Liver (tissue), 3 donors: ENCODE results near the gene RALGDS.
A peak's percentile ranks its signal among the peaks of the same experiment; 100 is the strongest.

Experiments used
- ATF3 ChIP-seq: IDR thresholded peaks from 2 replicates; pipeline ENCODE4 v1.6.1; 2016; ENCODE audit warnings: antibody characterized with exemption
- CTCF ChIP-seq: fragments of 150-350 bp; IDR thresholded peaks from 2 replicates; pipeline ENCODE4 v1.5.1; 2017; ENCODE audit warnings: improper control_type of control experiment, low read depth, low read length; ENCODE audit not compliant: missing input control
- FOXA1 ChIP-seq: IDR thresholded peaks from 2 replicates; pipeline ENCODE4 v1.6.1; 2016; ENCODE audit warnings: antibody characterized with exemption
- GABPA ChIP-seq, 2 donors: IDR thresholded peaks in 1 of 2; conservative IDR thresholded peaks in 1 of 2; 2 replicates each; pipeline ENCODE4 v1.6.1; 2016; ENCODE audit warnings: antibody characterized with exemption in 2 of 2, mild to moderate bottlenecking in 1 of 2, moderate library complexity in 1 of 2
- MAX ChIP-seq: IDR thresholded peaks from 2 replicates; pipeline ENCODE4 v1.6.1; 2016; ENCODE audit warnings: antibody characterized with exemption
- NR2F2 ChIP-seq: IDR thresholded peaks from 2 replicates; pipeline ENCODE4 v1.6.1; 2016; ENCODE audit warnings: antibody characterized with exemption
- RAD21 ChIP-seq, 2 donors: IDR thresholded peaks; 2 replicates each; pipeline ENCODE4 v1.6.1; 2016; ENCODE audit warnings: antibody characterized with exemption in 2 of 2, mild to moderate bottlenecking in 2 of 2
- REST ChIP-seq: IDR thresholded peaks from 2 replicates; pipeline ENCODE4 v1.6.1; 2016; ENCODE audit warnings: antibody characterized with exemption, mild to moderate bottlenecking
- RXRA ChIP-seq, 2 donors: IDR thresholded peaks; 2 replicates each; pipeline ENCODE4 v1.6.1; 2017 to 2018; ENCODE audit warnings: antibody characterized with exemption in 2 of 2, mild to moderate bottlenecking in 1 of 2
- SP1 ChIP-seq: IDR thresholded peaks from 2 replicates; pipeline ENCODE4 v1.6.1; 2018; ENCODE audit warnings: antibody characterized with exemption, mild to moderate bottlenecking
- YY1 ChIP-seq: IDR thresholded peaks from 2 replicates; pipeline ENCODE4 v1.6.1; 2016; ENCODE audit warnings: antibody characterized with exemption, mild to moderate bottlenecking
- ZBTB33 ChIP-seq: IDR thresholded peaks from 2 replicates; pipeline ENCODE4 v1.6.1; 2016; ENCODE audit warnings: antibody characterized with exemption
- donor health status: healthy.
- donor health status: healthy.

GRCh38 chr9:133149130-133150015, 28.3 kb upstream of the RALGDS start:
- peak; percentile 6 for TF ChIP-seq CTCF
- TF ChIP-seq RAD21 (IDR thresholded peaks at IDR 0.05): peak in 1 of 2 donors; percentile 63
- TF ChIP-seq REST: no peak
- no peak for TF ChIP-seq NR2F2
- TF ChIP-seq YY1: no peak
- no peak for TF ChIP-seq ATF3
- TF ChIP-seq GABPA (IDR thresholded peaks at IDR 0.05 in 1 of 2, conservative IDR thresholded peaks at IDR 0.05 in 1 of 2): no peak
- no peak for TF ChIP-seq FOXA1
- no peak for TF ChIP-seq RXRA (IDR thresholded peaks at IDR 0.05)
- peak; percentile 21 for TF ChIP-seq SP1
- no peak for TF ChIP-seq MAX
- TF ChIP-seq ZBTB33: no peak
